HFFc6 (cell line): ENCODE data around the gene NCAM2. TPM values are rescaled to one million over a fixed set of nuclear protein-coding genes. Genes with fewer than 3 reads are reported as not detected.
"Not testable (repeated sequence)": the region's sequence is repeated elsewhere in the genome, so short reads cannot be mapped to it uniquely, and the experiment has no call there.

ENCODE experiments used
- DNase-seq: peaks from one replicate; pipeline ENCODE4 v3.0.0-alpha.2; 2018
- H3K27ac Mint-ChIP-seq: 2 replicates; pipeline ENCODE4 v1.8.0; 2020; ENCODE audit warnings: mild to moderate bottlenecking, mixed read lengths
- H3K27me3 Mint-ChIP-seq: 2 replicates; pipeline ENCODE4 v1.8.0; 2021; ENCODE audit warnings: mild to moderate bottlenecking, moderate library complexity, mixed read lengths; ENCODE audit not compliant: insufficient read depth
- H3K36me3 Mint-ChIP-seq: 2 replicates; pipeline ENCODE4 v1.8.0; 2021; ENCODE audit warnings: low read depth, mixed read lengths
- H3K4me1 Mint-ChIP-seq: 2 replicates; pipeline ENCODE4 v1.8.0; 2020; ENCODE audit warnings: low read depth, mixed read lengths
- H3K4me3 Mint-ChIP-seq: 2 replicates; pipeline ENCODE4 v1.8.0; 2020; ENCODE audit warnings: mild to moderate bottlenecking, moderate library complexity, mixed read lengths
- H3K9me3 Mint-ChIP-seq: 2 replicates; pipeline ENCODE4 v1.8.0; 2020; ENCODE audit warnings: mild to moderate bottlenecking, mixed read lengths
- total RNA-seq, 6 experiments: library from RNA; stranded (reverse); fragmentation: NEBNext Ultra II Directional; extraction: Animal tissue kit (Norgen Biotek cat#: 25700); gene quantifications; 2 replicates in 1 of 6; 3 replicates in 5 of 6; pipeline ENCODE4 v1.2.3, GENCODE V29; 2021
- TF ChIP-seq, protein P1 (sequence below): fragments of 200-600 bp; sonication (generic); IDR thresholded peaks from 2 replicates; pipeline ENCODE4 v1.5.0; 2021; ENCODE audit warnings: antibody characterized with exemption, mild to moderate bottlenecking

NCAM2 gene
- total RNA-seq, 6 experiments from 2014 or later = 2.2 to 10.2 (median 8.8) TPM

DNA sequence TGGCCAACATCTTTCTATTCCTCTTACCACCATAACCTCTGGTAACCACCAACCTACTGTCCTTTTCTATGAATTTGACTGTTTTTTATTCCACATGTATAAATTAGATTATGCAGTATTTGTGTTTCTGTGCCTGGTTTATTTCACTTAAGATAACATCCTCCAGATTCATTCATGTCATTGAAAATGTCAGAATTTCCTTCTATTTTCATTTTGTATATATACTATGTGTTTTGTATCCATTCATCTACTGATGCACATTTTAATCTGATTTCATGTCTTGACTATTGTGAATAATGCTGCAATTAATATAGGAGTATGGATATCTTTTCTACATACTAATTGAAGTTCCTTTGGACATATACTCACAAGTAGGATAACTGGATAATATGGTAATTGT, 403.2 kb downstream of the NCAM2 start:
- H3K27me3 Mint-ChIP-seq = peaks cover 1% of the 10 kb centered on the region; the same call in 1 of the 2 replicates
- peaks cover under 1% of the 10 kb centered on the region; the same call in 1 of the 2 replicates for H3K36me3 Mint-ChIP-seq
- H3K4me1 Mint-ChIP-seq = no peaks in the 10 kb centered on the region
- no peak overlapping the region for H3K27ac Mint-ChIP-seq
- DNase-seq = no peak
- H3K4me3 Mint-ChIP-seq = no peak overlapping the region
- TF ChIP-seq, protein P1, sequence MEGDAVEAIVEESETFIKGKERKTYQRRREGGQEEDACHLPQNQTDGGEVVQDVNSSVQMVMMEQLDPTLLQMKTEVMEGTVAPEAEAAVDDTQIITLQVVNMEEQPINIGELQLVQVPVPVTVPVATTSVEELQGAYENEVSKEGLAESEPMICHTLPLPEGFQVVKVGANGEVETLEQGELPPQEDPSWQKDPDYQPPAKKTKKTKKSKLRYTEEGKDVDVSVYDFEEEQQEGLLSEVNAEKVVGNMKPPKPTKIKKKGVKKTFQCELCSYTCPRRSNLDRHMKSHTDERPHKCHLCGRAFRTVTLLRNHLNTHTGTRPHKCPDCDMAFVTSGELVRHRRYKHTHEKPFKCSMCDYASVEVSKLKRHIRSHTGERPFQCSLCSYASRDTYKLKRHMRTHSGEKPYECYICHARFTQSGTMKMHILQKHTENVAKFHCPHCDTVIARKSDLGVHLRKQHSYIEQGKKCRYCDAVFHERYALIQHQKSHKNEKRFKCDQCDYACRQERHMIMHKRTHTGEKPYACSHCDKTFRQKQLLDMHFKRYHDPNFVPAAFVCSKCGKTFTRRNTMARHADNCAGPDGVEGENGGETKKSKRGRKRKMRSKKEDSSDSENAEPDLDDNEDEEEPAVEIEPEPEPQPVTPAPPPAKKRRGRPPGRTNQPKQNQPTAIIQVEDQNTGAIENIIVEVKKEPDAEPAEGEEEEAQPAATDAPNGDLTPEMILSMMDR = no peak
- peaks cover 12% of the 10 kb centered on the region for H3K9me3 Mint-ChIP-seq

DNA sequence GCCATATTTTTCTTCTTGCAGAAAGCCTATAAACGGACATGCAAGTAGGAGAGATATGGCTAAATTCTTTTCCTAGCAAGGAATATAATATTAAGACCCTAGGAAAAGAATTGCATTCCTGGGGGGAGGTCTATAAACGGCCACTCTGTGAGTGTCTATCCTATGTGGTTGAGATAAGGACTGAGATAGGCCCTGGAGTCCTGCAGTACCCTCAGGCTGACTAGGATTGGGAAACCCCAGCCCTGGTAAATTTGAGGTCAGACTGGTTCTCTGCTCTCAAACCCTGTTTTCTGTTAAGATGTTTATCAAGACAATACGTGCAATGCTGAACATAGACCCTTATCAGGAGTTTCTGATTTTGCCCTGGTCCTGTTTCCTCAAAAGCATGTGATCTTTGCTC, 404.0 kb downstream of the NCAM2 start:
- H3K4me1 Mint-ChIP-seq = not testable (repeated sequence)

DNA sequence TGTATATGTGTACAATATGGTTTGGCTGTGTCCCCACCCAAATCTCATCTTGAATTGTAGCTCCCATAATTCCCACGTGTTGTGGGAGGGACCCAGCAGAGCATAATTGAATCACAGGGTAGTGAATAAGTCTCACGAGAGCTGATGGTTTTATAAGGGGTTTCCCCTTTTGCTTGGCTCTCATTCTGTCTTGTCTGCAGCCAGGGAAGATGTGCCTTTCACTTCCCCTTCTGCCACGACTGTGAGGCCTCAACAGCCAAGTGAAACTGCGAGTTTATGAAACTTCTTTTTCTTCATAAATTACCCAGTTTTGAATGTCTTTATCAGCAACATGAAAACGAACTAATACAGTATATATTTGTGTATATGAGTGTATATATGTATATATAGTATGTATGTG, 406.1 kb downstream of the NCAM2 start:
- not testable (repeated sequence) for DNase-seq, H3K4me3 Mint-ChIP-seq, H3K36me3 Mint-ChIP-seq, H3K9me3 Mint-ChIP-seq, H3K4me1 Mint-ChIP-seq, H3K27ac Mint-ChIP-seq, H3K27me3 Mint-ChIP-seq

More for the DNA sequence above, 404.0 kb downstream of the NCAM2 start:
- H3K27me3 Mint-ChIP-seq, H3K4me3 Mint-ChIP-seq, H3K27ac Mint-ChIP-seq, H3K9me3 Mint-ChIP-seq, DNase-seq, H3K36me3 Mint-ChIP-seq: not testable (repeated sequence)

DNA sequence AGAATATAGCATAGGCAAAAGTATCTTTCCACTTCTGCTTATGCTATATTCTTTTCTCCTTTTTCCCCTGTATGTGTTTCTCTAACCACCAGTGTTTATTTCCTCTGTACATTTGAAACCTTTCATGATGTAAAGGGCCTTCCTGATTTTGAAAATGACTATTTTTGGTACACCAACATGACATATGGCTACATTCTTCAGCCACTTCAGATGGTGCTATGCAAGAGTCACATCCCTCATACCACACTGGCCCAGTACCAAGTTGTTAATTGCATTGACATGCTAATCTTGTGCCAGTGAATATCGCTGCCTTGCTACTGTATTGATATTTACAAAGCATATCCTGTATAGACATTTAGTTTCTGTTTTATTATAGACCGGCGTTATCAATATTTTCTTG, 408.7 kb downstream of the NCAM2 start:
- no peak for DNase-seq
- Mint-ChIP-seq H3K4me3 (no peak overlapping the region), H3K27me3 (no peaks in the 10 kb centered on the region), H3K9me3 (peaks cover 6% of the 10 kb centered on the region; the same call in 1 of the 2 replicates), H3K4me1 (peaks cover 7% of the 10 kb centered on the region; the same call in 1 of the 2 replicates), H3K36me3 (no peaks in the 10 kb centered on the region; the same call in 1 of the 2 replicates), H3K27ac (no peak overlapping the region)
- TF ChIP-seq, protein P1 = no peak

DNA sequence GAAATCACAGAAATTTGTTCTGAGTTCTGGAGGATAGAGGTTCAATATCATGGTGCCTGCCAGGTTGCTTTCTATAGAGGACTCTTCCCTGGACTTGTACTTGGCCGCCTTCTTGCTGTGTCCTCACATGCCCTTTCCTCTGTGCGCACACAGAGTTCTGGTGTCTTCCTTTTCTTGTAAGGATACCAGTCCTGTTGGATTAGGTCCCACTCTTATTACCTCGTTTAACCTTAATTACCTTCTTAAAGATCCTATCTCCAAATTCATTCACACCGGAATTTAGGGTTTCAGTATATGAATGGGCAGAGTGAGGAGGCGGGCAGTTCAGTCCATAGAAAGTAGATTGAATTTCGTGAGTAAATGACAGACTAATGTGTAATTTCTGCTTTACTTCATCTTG, 413.9 kb downstream of the NCAM2 start:
- Mint-ChIP-seq H3K27ac (no peak overlapping the region), H3K36me3 (no peaks in the 10 kb centered on the region), H3K4me3 (no peak overlapping the region), H3K27me3 (no peaks in the 10 kb centered on the region), H3K4me1 (peaks cover 6% of the 10 kb centered on the region; the same call in 1 of the 2 replicates), H3K9me3 (no peaks in the 10 kb centered on the region)
- TF ChIP-seq, protein P1 = no peak
- DNase-seq = no peak

DNA sequence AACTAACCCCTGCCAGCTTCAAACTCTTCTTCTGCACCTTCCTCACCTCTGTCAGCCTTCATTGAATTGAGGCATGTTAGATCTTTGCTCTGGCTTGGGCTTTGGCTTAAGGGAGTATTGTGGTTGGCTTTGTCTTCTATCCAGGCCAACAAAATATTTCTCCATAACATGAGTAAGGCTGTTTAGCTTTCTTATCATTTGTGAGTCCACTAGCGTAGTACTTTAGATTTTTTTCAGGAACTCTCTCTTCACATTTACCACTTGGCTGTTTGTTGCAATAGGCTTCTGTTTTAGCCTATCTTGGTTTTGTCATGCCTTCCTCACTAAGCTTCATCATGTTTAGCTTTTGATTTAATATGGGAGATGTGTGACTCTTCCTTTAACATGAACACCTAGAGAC, 417.5 kb downstream of the NCAM2 start:
- Mint-ChIP-seq H3K9me3 (no peaks in the 10 kb centered on the region), H3K36me3 (no peaks in the 10 kb centered on the region), H3K4me1 (peaks cover 4% of the 10 kb centered on the region; the same call in 1 of the 2 replicates), H3K4me3 (no peak overlapping the region), H3K27me3 (no peaks in the 10 kb centered on the region), H3K27ac (no peak overlapping the region)
- TF ChIP-seq, protein P1 = no peak
- DNase-seq = no peak

DNA sequence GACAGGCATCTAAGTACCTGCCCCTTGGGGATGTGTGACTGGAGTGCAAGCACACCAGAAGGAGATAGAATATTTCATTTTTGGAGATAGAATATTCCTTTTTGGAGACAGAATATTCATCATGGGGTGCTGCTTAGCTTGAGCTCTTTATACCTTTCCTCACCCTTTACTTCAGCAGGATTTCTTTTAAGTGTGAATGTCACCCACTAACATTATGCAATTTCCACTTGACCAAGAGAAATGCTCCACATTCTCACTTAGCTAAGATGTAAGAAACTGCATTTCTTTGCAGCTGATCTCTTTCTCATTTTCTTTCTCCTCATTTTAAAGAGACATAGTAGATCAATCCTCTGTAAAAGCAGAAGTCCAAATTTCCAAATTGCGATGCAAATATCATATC, 436.7 kb downstream of the NCAM2 start:
- no peaks in the 10 kb centered on the region for H3K36me3 Mint-ChIP-seq
- H3K27me3 Mint-ChIP-seq = no peaks in the 10 kb centered on the region
- DNase-seq = no peak
- no peak overlapping the region for H3K4me3 Mint-ChIP-seq
- peaks cover 26% of the 10 kb centered on the region; the same call in 1 of the 2 replicates for H3K4me1 Mint-ChIP-seq
- no peaks in the 10 kb centered on the region for H3K9me3 Mint-ChIP-seq
- TF ChIP-seq, protein P1 = no peak
- H3K27ac Mint-ChIP-seq = no peak overlapping the region
